Measurements from ENCODE around the gene ONECUT2. TPM values are rescaled to one million over a fixed set of nuclear protein-coding genes. Genes with fewer than 3 reads are reported as not detected.

Gene ONECUT2
- total and polyA plus RNA-seq, 2 donors (not counting 1 experiment from before 2014, with no cell fraction given), result not detected

GRCh38 chr18:57431467-57432080 is 3.6 kb upstream of the ONECUT2 start:
- ChIA-PET POLR2A (interaction anchor here (0.7 kb wide), 2 partner anchors 15 to 945 kb away, joined by 3 read pairs; no protein-coding TSS in a partner anchor), CTCF (interaction anchor here (0.6 to 0.7 kb wide), 2 partner anchors 559 to 1811 kb away, joined by 3 read pairs; no protein-coding TSS in a partner anchor)
- Histone ChIP-seq H3K9ac (ENCODE audit: low read length) (no peak overlapping the region), H3K27me3 (replicated peaks in 1 of 4; ENCODE audit: control extremely low read depth in 1 of 4, control insufficient read depth in 3 of 4, insufficient read depth in 4 of 4, low read length in 3 of 4) (peaks cover 0 to 86% (median 76%) of the 10 kb centered on the region in 4 experiments), H2AFZ (ENCODE audit: insufficient read depth, low read depth, low read length, poor library complexity, severe bottlenecking) (no peak overlapping the region), H3K4me3 (ENCODE audit: control extremely low read depth in 1 of 5, extremely low read depth in 1 of 5, insufficient read depth in 1 of 5, low read depth in 2 of 5, low read length in 4 of 5) (no peak overlapping the region), H3K9me3 (ENCODE audit: control extremely low read depth in 1 of 3, control insufficient read depth in 2 of 3, insufficient read depth in 1 of 3, low read length in 2 of 3) (peaks cover 2 to 58% (median 30%) of the 10 kb centered on the region in 3 donors), H3K36me3 (replicated peaks in 1 of 2; ENCODE audit: control extremely low read depth in 1 of 2, control insufficient read depth in 1 of 2, extremely low read depth in 1 of 2, insufficient read depth in 2 of 2, low read length in 1 of 2) (no peaks in the 10 kb centered on the region), H4K20me1 (ENCODE audit: control insufficient read depth, insufficient read depth, low read length, poor library complexity, severe bottlenecking) (no peaks in the 10 kb centered on the region), H3K27ac (ENCODE audit: low read length in 2 of 2) (no peak overlapping the region), H3K79me2 (ENCODE audit: control insufficient read depth, insufficient read depth, low read length) (no peaks in the 10 kb centered on the region), H3K4me1 (ENCODE audit: control insufficient read depth in 2 of 2, insufficient read depth in 2 of 2, low read length in 2 of 2) (peaks cover 35 to 52% of the 10 kb centered on the region in 2 donors), H3K4me2 (replicated peaks; ENCODE audit: low read depth, low read length, poor library complexity, severe bottlenecking) (no peak overlapping the region)
- Mint-ChIP-seq H3K27ac (no peak overlapping the region), H3K4me3 (no peak overlapping the region), H3K27me3 (peaks cover 59% of the 10 kb centered on the region), H3K9me3 (ENCODE audit: insufficient read depth) (peaks cover 5% of the 10 kb centered on the region), H3K4me1 (peaks cover 16% of the 10 kb centered on the region)
- DNase-seq, result peak; percentile 8
- ATAC-seq (ENCODE audit: low read depth), result no peak
- no CpG with 5 or more reads among the region's 12 CpGs for WGBS (ENCODE audit: insufficient coverage)
- TF ChIP-seq, protein P1, sequence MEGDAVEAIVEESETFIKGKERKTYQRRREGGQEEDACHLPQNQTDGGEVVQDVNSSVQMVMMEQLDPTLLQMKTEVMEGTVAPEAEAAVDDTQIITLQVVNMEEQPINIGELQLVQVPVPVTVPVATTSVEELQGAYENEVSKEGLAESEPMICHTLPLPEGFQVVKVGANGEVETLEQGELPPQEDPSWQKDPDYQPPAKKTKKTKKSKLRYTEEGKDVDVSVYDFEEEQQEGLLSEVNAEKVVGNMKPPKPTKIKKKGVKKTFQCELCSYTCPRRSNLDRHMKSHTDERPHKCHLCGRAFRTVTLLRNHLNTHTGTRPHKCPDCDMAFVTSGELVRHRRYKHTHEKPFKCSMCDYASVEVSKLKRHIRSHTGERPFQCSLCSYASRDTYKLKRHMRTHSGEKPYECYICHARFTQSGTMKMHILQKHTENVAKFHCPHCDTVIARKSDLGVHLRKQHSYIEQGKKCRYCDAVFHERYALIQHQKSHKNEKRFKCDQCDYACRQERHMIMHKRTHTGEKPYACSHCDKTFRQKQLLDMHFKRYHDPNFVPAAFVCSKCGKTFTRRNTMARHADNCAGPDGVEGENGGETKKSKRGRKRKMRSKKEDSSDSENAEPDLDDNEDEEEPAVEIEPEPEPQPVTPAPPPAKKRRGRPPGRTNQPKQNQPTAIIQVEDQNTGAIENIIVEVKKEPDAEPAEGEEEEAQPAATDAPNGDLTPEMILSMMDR (IDR thresholded peaks at IDR 0.05), result no peak
- TF ChIP-seq EZH2 (IDR thresholded peaks at IDR 0.05; ENCODE audit: borderline replicate concordance, insufficient read depth, low read depth, low read length, poor library complexity, severe bottlenecking), result peak; percentile 73
- intact Hi-C loops (cut with micrococcal nuclease), result no loop called here

DNA sequence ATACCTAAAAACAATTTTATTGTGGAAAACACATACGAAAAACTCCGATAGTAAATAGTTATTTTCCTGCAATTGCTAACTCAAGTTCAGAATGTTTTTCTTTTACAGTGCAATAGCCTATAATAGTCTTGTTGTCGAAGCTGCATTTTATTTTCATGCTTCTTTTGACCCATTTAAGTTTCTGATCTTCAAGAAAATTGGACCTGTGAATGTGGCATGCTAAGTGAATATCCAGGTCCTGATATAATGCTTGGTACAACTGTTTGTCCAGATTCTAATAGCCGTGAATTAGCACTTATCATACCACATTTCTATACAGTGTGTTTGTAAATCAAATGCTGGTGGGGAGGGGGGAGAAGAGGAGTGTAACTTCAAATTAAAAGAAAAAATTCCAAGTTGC is 3.0 kb upstream of the ONECUT2 start:
- Histone ChIP-seq H3K79me2 (ENCODE audit: control insufficient read depth, insufficient read depth, low read length) (no peaks in the 10 kb centered on the region), H3K27me3 (replicated peaks in 1 of 4; ENCODE audit: control extremely low read depth in 1 of 4, control insufficient read depth in 3 of 4, insufficient read depth in 4 of 4, low read length in 3 of 4) (peaks cover 0 to 86% (median 76%) of the 10 kb centered on the region in 4 experiments), H3K4me3 (ENCODE audit: control extremely low read depth in 1 of 5, extremely low read depth in 1 of 5, insufficient read depth in 1 of 5, low read depth in 2 of 5, low read length in 4 of 5) (no peak overlapping the region), H3K4me2 (replicated peaks; ENCODE audit: low read depth, low read length, poor library complexity, severe bottlenecking) (no peak overlapping the region), H3K9me3 (ENCODE audit: control extremely low read depth in 1 of 3, control insufficient read depth in 2 of 3, insufficient read depth in 1 of 3, low read length in 2 of 3) (peaks cover 2 to 64% (median 28%) of the 10 kb centered on the region in 3 donors), H3K9ac (ENCODE audit: low read length) (no peak overlapping the region), H3K36me3 (replicated peaks in 1 of 2; ENCODE audit: control extremely low read depth in 1 of 2, control insufficient read depth in 1 of 2, extremely low read depth in 1 of 2, insufficient read depth in 2 of 2, low read length in 1 of 2) (no peaks in the 10 kb centered on the region), H2AFZ (ENCODE audit: insufficient read depth, low read depth, low read length, poor library complexity, severe bottlenecking) (no peak overlapping the region), H4K20me1 (ENCODE audit: control insufficient read depth, insufficient read depth, low read length, poor library complexity, severe bottlenecking) (no peaks in the 10 kb centered on the region), H3K4me1 (ENCODE audit: control insufficient read depth in 2 of 2, insufficient read depth in 2 of 2, low read length in 2 of 2) (peaks cover 40 to 58% of the 10 kb centered on the region in 2 donors), H3K27ac (ENCODE audit: low read length in 2 of 2) (no peak overlapping the region)
- POLR2A ChIA-PET, result interaction anchor here (0.7 kb wide), 1 partner anchor 946 kb away, joined by 3 read pairs; no protein-coding TSS in a partner anchor
- no peak for ATAC-seq (ENCODE audit: low read depth)
- Mint-ChIP-seq H3K27me3 (peaks cover 61% of the 10 kb centered on the region), H3K9me3 (ENCODE audit: insufficient read depth) (peaks cover 5% of the 10 kb centered on the region), H3K4me3 (no peak overlapping the region), H3K4me1 (peaks cover 21% of the 10 kb centered on the region), H3K27ac (no peak overlapping the region)
- intact Hi-C loops (cut with micrococcal nuclease), result no loop called here
- WGBS (ENCODE audit: insufficient coverage), result no CpG with 5 or more reads among the region's 4 CpGs
- TF ChIP-seq, protein P1 (IDR thresholded peaks at IDR 0.05), result no peak
- TF ChIP-seq EZH2 (IDR thresholded peaks at IDR 0.05; ENCODE audit: borderline replicate concordance, insufficient read depth, low read depth, low read length, poor library complexity, severe bottlenecking), result no peak
- CTCF ChIA-PET, result no interaction called here
- DNase-seq, result no peak

All from B cell (primary cell).